Measurements from ENCODE around the gene SYT8. TPM values are rescaled to one million over a fixed set of nuclear protein-coding genes. Genes with fewer than 3 reads are reported as not detected.
"Not testable (repeated sequence)": the region's sequence is repeated elsewhere in the genome, so short reads cannot be mapped to it uniquely, and the experiment has no call there.

SYT8 gene
- total RNA-seq: not detected

- Mint-ChIP-seq H3K27me3 (no peaks in the 10 kb centered on the region), H3K27ac (no peak within 1 kb of the TSS), H3K4me3 (no peak within 1 kb of the TSS), H3K36me3 (no peaks in the 10 kb centered on the region), H3K9me3 (no peaks in the 10 kb centered on the region), H3K4me1 (peaks cover 7% of the 10 kb centered on the region)
- DNase-seq: peak; percentile 34
- POLR2A ChIA-PET: no interaction called here
- ATAC-seq (ENCODE audit: low read depth): no peak
Observed at GRCh38 chr11:1834779-1835670, at the start of gene SYT8. Gene SYT8, plus strand, starts transcription at chr11:1834990. Its CDS starts 116 bp downstream, at chr11:1835106.

GRCh38 chr11:1785749-1786413 is 48.9 kb upstream of the SYT8 start:
- ATAC-seq (ENCODE audit: low read depth): no peak
- no peak overlapping the region for H3K27ac Mint-ChIP-seq
- H3K4me1 Mint-ChIP-seq: peaks cover 2% of the 10 kb centered on the region

GRCh38 chr11:1786466-1786865 is 48.3 kb upstream of the SYT8 start:
- DNase-seq (no peak), ATAC-seq (ENCODE audit: low read depth) (no peak)
- no peaks in the 10 kb centered on the region for H3K9me3 Mint-ChIP-seq
- H3K4me1 Mint-ChIP-seq: peaks cover 1% of the 10 kb centered on the region
- H3K36me3 Mint-ChIP-seq: no peaks in the 10 kb centered on the region
- no peak overlapping the region for H3K27ac Mint-ChIP-seq
- POLR2A ChIA-PET: interaction anchor here (0.6 kb wide), 1 partner anchor 66 kb away, joined by 3 read pairs; no protein-coding TSS in a partner anchor
- H3K4me3 Mint-ChIP-seq: no peak overlapping the region
- H3K27me3 Mint-ChIP-seq: peaks cover 17% of the 10 kb centered on the region

More at GRCh38 chr11:1785749-1786413, 48.9 kb upstream of the SYT8 start:
- Mint-ChIP-seq H3K27me3 (peaks cover 12% of the 10 kb centered on the region), H3K4me3 (no peak overlapping the region), H3K9me3 (no peaks in the 10 kb centered on the region), H3K36me3 (no peaks in the 10 kb centered on the region)
- POLR2A ChIA-PET: interaction anchor here (0.7 kb wide), 1 partner anchor 103 kb away, joined by 4 read pairs; no protein-coding TSS in a partner anchor
- no peak for DNase-seq

GRCh38 chr11:1791912-1792311 is 42.9 kb upstream of the SYT8 start:
- H3K27ac Mint-ChIP-seq: no peak overlapping the region
- DNase-seq (no peak), ATAC-seq (ENCODE audit: low read depth) (no peak)
- H3K9me3 Mint-ChIP-seq: peaks cover 4% of the 10 kb centered on the region
- H3K27me3 Mint-ChIP-seq: peaks cover 31% of the 10 kb centered on the region
- H3K4me3 Mint-ChIP-seq: no peak overlapping the region
- peaks cover 17% of the 10 kb centered on the region for H3K4me1 Mint-ChIP-seq
- POLR2A ChIA-PET: interaction anchor here (0.8 kb wide), 1 partner anchor 35 kb away, joined by 3 read pairs; no protein-coding TSS in a partner anchor
- H3K36me3 Mint-ChIP-seq: no peaks in the 10 kb centered on the region

DNA sequence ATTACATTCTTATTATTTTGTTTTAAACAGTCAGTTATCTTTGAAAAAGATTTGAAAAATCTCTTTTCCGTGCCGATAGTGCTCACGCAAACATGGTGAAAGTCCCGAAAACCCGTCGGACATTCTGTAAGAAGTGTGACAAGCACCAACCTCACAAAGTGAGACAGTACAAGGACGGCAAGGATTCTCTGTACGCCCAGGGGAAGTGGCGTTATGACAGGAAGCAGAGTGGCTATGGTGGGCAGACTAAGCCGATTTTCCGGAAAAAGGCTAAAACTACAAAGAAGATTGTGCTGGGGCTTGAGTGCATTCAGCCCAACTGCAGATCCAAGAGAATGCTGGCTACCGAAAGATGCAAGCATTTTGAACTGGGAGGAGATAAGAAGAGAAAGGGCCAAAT is 42.3 kb upstream of the SYT8 start:
- Mint-ChIP-seq H3K4me1 (peaks cover 18% of the 10 kb centered on the region), H3K36me3 (no peaks in the 10 kb centered on the region), H3K27me3 (peaks cover 35% of the 10 kb centered on the region), H3K27ac (peak overlapping the region; percentile 93), H3K9me3 (peaks cover 4% of the 10 kb centered on the region), H3K4me3 (peak overlapping the region; percentile 75)
- POLR2A ChIA-PET: interaction anchor here (0.6 to 0.8 kb wide), 4 partner anchors 35 to 951 kb away, joined by 3 to 5 read pairs (median 4); no protein-coding TSS in a partner anchor
- ATAC-seq (ENCODE audit: low read depth): peak; percentile 74
- DNase-seq: no peak

GRCh38 chr11:1793081-1793480 is 41.7 kb upstream of the SYT8 start:
- H3K4me1 Mint-ChIP-seq: peaks cover 18% of the 10 kb centered on the region
- no peaks in the 10 kb centered on the region for H3K36me3 Mint-ChIP-seq
- POLR2A ChIA-PET: interaction anchor here (0.7 to 1.2 kb wide), 4 partner anchors 35 to 951 kb away, joined by 3 to 5 read pairs (median 4); no protein-coding TSS in a partner anchor
- peak overlapping the region; percentile 1 for H3K4me3 Mint-ChIP-seq
- ATAC-seq (ENCODE audit: low read depth) (no peak), DNase-seq (no peak)
- peaks cover 4% of the 10 kb centered on the region for H3K9me3 Mint-ChIP-seq
- H3K27ac Mint-ChIP-seq: peak overlapping the region; percentile 31
- peaks cover 38% of the 10 kb centered on the region for H3K27me3 Mint-ChIP-seq

DNA sequence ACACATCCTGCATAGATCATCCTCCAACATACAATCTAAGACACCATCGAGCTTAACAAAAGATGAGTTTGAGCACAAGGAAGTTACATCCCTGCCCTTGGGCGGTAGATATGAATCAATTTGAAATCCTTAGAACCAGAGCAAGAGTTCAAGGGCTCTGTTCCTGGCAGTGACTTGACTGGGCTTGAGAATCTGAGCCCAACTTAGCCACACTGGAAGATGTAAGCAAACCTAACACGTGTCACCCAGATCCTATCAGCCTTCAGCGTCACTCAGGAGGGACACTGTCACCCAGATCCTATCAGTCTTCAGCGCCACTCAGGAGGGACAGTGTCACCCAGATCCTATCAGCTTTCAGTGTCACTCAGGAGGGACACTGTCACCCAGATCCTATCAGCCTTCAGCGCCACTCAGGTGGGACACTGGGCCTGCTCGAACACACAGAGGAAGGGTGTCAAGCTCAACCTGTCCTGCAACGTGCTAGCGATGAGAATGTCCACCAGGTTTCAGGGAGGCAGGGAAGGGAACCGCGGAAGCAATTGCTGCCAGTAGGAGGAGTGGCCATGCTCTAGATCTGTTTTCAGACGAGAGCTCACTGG is 38.3 kb upstream of the SYT8 start:
- POLR2A ChIA-PET: no interaction called here
- DNase-seq (no peak), ATAC-seq (ENCODE audit: low read depth) (no peak)
- Mint-ChIP-seq H3K27ac (no peak overlapping the region), H3K27me3 (peaks cover 31% of the 10 kb centered on the region), H3K9me3 (peaks cover 4% of the 10 kb centered on the region), H3K4me3 (no peak overlapping the region), H3K4me1 (peaks cover 18% of the 10 kb centered on the region), H3K36me3 (no peaks in the 10 kb centered on the region)

DNA sequence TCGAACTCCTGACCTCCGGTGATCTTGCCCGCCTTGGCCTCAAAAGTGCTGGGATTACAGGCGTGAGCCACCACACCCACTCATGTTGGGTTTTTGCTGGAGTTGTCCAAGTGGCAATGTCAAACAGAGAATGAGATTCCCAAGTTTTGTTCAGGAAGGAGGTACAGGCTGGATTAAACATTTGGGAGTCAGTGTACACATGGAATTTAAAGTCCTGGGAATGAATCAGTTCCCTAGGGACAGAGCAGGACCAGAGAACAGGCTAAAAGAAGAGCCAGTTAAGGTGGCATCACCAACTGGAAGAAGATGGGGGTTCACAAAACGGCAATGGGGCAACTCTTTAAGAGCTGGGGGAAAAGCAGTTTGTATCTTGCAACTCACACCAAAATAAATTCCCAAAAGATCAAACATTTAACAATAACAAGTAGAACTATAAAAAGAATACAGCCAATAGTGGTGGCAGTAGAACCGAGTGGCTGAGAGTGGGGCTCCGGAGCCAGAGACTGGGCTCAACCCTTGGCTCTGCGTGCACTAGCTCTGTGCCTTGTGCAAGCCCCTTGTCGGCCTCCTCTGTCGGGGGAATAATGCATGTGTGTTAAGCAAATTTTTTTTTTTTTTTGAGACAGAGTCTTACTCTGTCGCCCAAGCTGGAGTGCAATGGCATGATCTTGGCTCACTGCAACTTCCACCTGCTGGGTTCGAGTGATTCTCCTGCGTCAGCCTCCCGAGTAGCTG is 37.2 kb upstream of the SYT8 start:
- Mint-ChIP-seq H3K4me3 (no peak overlapping the region), H3K9me3 (peaks cover 1% of the 10 kb centered on the region), H3K27me3 (peaks cover 28% of the 10 kb centered on the region), H3K27ac (no peak overlapping the region), H3K4me1 (peaks cover 10% of the 10 kb centered on the region), H3K36me3 (no peaks in the 10 kb centered on the region)
- no peak for DNase-seq
- POLR2A ChIA-PET: no interaction called here
- ATAC-seq (ENCODE audit: low read depth): no peak

- DNase-seq (no peak), ATAC-seq (ENCODE audit: low read depth) (no peak)
- POLR2A ChIA-PET: no interaction called here
- no peak overlapping the region for H3K4me3 Mint-ChIP-seq
- no peaks in the 10 kb centered on the region for H3K9me3 Mint-ChIP-seq
- H3K4me1 Mint-ChIP-seq: peaks cover 1% of the 10 kb centered on the region
- no peak overlapping the region for H3K27ac Mint-ChIP-seq
- no peaks in the 10 kb centered on the region for H3K36me3 Mint-ChIP-seq
- H3K27me3 Mint-ChIP-seq: peaks cover 23% of the 10 kb centered on the region
Observed at GRCh38 chr11:1803246-1803645, 31.5 kb upstream of the SYT8 start.

DNA sequence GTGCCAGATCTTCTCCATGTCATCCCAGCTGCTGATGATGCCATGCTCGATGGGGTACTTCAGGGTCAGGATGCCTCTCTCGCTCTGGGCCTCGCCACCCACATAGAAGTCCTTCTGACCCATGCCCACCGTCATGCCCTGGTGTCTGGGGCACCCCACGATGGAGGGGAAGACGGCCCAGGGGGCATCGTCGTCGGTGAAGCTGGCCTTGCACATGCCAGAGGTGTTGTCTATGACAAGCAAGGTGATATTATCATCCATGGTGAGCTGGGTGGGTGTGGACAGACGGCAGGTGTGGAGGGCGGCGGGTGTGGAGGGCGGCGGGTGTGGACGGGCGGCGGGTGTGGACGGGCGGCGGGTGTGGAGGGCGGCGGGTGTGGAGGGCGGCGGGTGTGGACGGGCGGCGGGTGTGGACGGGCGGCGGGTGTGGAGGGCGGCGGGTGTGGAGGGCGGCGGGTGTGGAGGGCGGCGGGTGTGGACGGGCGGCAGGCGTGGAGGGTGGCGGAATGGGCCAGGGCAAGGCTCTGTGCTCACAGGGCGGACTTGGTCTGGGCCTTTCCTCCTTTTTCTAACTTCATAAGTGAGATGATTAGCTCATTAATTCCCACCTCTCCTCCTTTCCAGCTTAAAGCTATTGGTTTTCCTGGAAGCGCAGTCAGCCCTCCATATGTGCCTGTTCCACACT is 30.8 kb upstream of the SYT8 start:
- ATAC-seq (ENCODE audit: low read depth); H3K9me3 Mint-ChIP-seq; POLR2A ChIA-PET; H3K4me1 Mint-ChIP-seq; H3K36me3 Mint-ChIP-seq; DNase-seq; H3K27ac Mint-ChIP-seq; H3K4me3 Mint-ChIP-seq: not testable (repeated sequence)
- H3K27me3 Mint-ChIP-seq: peaks cover 26% of the 10 kb centered on the region

DNA sequence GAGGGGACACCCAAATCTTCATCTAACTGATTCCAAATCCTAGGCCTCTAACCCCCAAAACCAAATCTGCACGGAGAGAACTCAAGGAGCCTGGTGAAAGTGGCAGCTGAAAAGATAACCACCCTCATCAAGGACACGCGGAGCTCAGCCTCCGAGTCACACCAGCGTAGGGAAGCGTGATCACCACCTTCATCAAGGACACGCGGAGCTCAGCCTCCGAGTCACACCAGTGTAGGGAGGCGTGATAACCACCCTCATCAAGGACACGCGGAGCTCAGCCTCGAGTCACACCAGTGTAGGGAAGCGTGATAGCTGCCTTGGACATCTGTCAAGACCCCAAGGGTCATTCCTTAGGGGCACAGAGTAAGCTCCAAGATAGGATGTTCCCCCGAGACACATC is 29.3 kb upstream of the SYT8 start:
- H3K36me3 Mint-ChIP-seq: peaks cover 2% of the 10 kb centered on the region
- ATAC-seq (ENCODE audit: low read depth) (no peak), DNase-seq (no peak)
- peaks cover 1% of the 10 kb centered on the region for H3K4me1 Mint-ChIP-seq
- no peaks in the 10 kb centered on the region for H3K9me3 Mint-ChIP-seq
- POLR2A ChIA-PET: interaction anchor here (0.6 kb wide), 1 partner anchor 77 kb away, joined by 5 read pairs; no protein-coding TSS in a partner anchor
- H3K4me3 Mint-ChIP-seq: no peak overlapping the region
- H3K27me3 Mint-ChIP-seq: peaks cover 30% of the 10 kb centered on the region
- H3K27ac Mint-ChIP-seq: no peak overlapping the region

- peaks cover 2% of the 10 kb centered on the region for H3K36me3 Mint-ChIP-seq
- ATAC-seq (ENCODE audit: low read depth) (no peak), DNase-seq (no peak)
- no peak overlapping the region for H3K27ac Mint-ChIP-seq
- POLR2A ChIA-PET: interaction anchor here (0.9 kb wide), 1 partner anchor 43 kb away, joined by 3 read pairs; no protein-coding TSS in a partner anchor
- H3K9me3 Mint-ChIP-seq: no peaks in the 10 kb centered on the region
- H3K4me3 Mint-ChIP-seq: no peak overlapping the region
- H3K4me1 Mint-ChIP-seq: no peaks in the 10 kb centered on the region
- H3K27me3 Mint-ChIP-seq: peaks cover 40% of the 10 kb centered on the region
Observed at GRCh38 chr11:1807264-1807995, 27.4 kb upstream of the SYT8 start.
